Fibroblast of lung (primary cell): ENCODE measurements around the gene SLC37A2. TPM values are rescaled to one million over a fixed set of nuclear protein-coding genes. Genes with fewer than 3 reads are reported as not detected.
"Not testable (repeated sequence)": the region's sequence is repeated elsewhere in the genome, so short reads cannot be mapped to it uniquely, and the experiment has no call there.

Experiments
- DNase-seq, 2 donors: peaks; one replicate each; pipeline versions ENCODE4 v3.0.0 to v3.0.0-alpha.2; 2010; ENCODE audit warnings: low read depth in 2 of 2
- H2AFZ ChIP-seq: 2 replicates; pipeline ENCODE4 v1.5.1; 2012; ENCODE audit warnings: low read length, control low read depth, inconsistent platforms
- H3K27ac ChIP-seq: 2 replicates; pipeline ENCODE4 v1.5.1; 2011; ENCODE audit warnings: low read length, control low read depth; ENCODE audit not compliant: insufficient read depth
- H3K27me3 ChIP-seq: 2 replicates; pipeline ENCODE4 v1.5.1; 2011; ENCODE audit warnings: mild to moderate bottlenecking, low read length; ENCODE audit not compliant: control insufficient read depth, insufficient read depth
- H3K36me3 ChIP-seq: 2 replicates; pipeline ENCODE4 v1.5.1; 2011; ENCODE audit warnings: low read length; ENCODE audit not compliant: control insufficient read depth, insufficient read depth
- H3K4me1 ChIP-seq: 2 replicates; pipeline ENCODE4 v1.5.1; 2011; ENCODE audit warnings: low read length; ENCODE audit not compliant: control insufficient read depth, insufficient read depth; ENCODE audit errors: extremely low read depth
- H3K4me2 ChIP-seq: 2 replicates; pipeline ENCODE4 v1.5.1; 2011; ENCODE audit warnings: low read length, control low read depth; ENCODE audit not compliant: insufficient read depth; ENCODE audit errors: extremely low read depth
- H3K4me3 ChIP-seq, 4 experiments: fragments of 200-600 bp in 1 of 4; sonication (generic) in 1 of 4; replicated peaks in 1 of 4; 2 replicates each; pipeline ENCODE4 v1.5.1; 2011 to 2016; ENCODE audit warnings: low read length in 4 of 4, low read depth in 3 of 4, mild to moderate bottlenecking in 3 of 4, control low read depth in 2 of 4, inconsistent platforms in 1 of 4, mixed read lengths in 1 of 4; ENCODE audit not compliant: insufficient read depth in 1 of 4; ENCODE audit errors: control extremely low read depth in 1 of 4
- H3K79me2 ChIP-seq: 2 replicates; pipeline ENCODE4 v1.5.1; 2012; ENCODE audit warnings: mild to moderate bottlenecking, low read length, inconsistent platforms; ENCODE audit not compliant: control insufficient read depth, insufficient read depth
- H3K9ac ChIP-seq: 2 replicates; pipeline ENCODE4 v1.5.1; 2011; ENCODE audit warnings: mild to moderate bottlenecking, low read length, control low read depth; ENCODE audit not compliant: insufficient read depth
- H3K9me3 ChIP-seq: 2 replicates; pipeline ENCODE4 v1.5.1; 2012; ENCODE audit warnings: low read depth, low read length; ENCODE audit not compliant: control insufficient read depth, insufficient read depth
- H4K20me1 ChIP-seq: 2 replicates; pipeline ENCODE4 v1.5.1; 2011; ENCODE audit warnings: low read length; ENCODE audit not compliant: control insufficient read depth, insufficient read depth; ENCODE audit errors: extremely low read depth
- CTCF ChIP-seq, 2 donors: IDR thresholded peaks in 1 of 2; conservative IDR thresholded peaks in 1 of 2; 1 replicate in 1 of 2; 2 replicates in 1 of 2; pipeline ENCODE4 v1.5.1; 2011 to 2012; ENCODE audit warnings: low read length in 2 of 2, control low read depth in 1 of 2, inconsistent platforms in 1 of 2, low read depth in 1 of 2, mild to moderate bottlenecking in 1 of 2
- EZH2 ChIP-seq: IDR thresholded peaks from 2 replicates; pipeline ENCODE4 v1.5.1; 2012; ENCODE audit warnings: low read length, control low read depth, mild to moderate bottlenecking; ENCODE audit errors: missing control alignments
- polyA plus RNA-seq, 2 donors: library from polyadenylated mRNA; depleted of rRNA in 1 of 2; stranded (reverse) in 1 of 2; unstranded in 1 of 2; fragments of >200 nt; gene quantifications; 2 replicates each; pipeline ENCODE4 v1.2.1, GENCODE V29; 2011 to 2012; ENCODE audit warnings: missing spikeins in 1 of 2
- total RNA-seq: library from RNA; depleted of rRNA; stranded (reverse); fragments of >200 nt; gene quantifications from 2 replicates; pipeline ENCODE4 v1.2.1, GENCODE V29; 2014

The SLC37A2 gene
- total and polyA plus RNA-seq, 2 donors (not counting 1 experiment from before 2014, with no cell fraction given) = 0.36 to 0.83 TPM

DNA sequence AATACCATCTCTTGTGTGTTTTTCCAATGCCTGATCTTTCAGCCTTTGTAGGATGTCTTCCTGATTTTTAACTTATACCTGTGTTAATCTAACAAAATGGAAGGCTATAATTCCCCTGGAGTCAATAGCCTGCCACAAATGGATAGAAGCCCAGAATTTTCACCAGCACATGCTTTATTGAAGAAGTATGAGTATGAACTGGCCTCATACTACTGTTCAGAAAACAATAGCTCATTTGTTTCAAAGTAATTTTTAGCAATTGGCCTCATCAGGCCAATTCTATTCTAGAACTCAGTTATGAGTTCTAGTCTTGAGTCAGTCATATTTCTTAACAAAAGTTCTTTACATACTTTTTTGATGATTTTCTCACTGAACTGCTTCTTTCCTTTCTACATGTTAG, 40.6 kb upstream of the SLC37A2 start:
- Histone ChIP-seq H2AFZ (no peak overlapping the region), H3K9ac (no peak overlapping the region), H3K4me1 (no peaks in the 10 kb centered on the region), H3K9me3 (no peaks in the 10 kb centered on the region), H4K20me1 (no peaks in the 10 kb centered on the region), H3K4me3 (no peak overlapping the region), H3K27ac (no peak overlapping the region), H3K4me2 (no peak overlapping the region), H3K36me3 (no peaks in the 10 kb centered on the region), H3K79me2 (no peaks in the 10 kb centered on the region), H3K27me3 (no peaks in the 10 kb centered on the region)
- peak in 1 of 2 donors; percentile 2 for DNase-seq
- TF ChIP-seq EZH2 = no peak
- no peak for TF ChIP-seq CTCF (conservative IDR thresholded peaks at IDR 0.05 in 1 of 2, IDR thresholded peaks at IDR 0.05 in 1 of 2; ENCODE audit: low read depth in 1 of 2, low read length in 2 of 2)

- no peak overlapping the region for H3K9ac ChIP-seq
- no peaks in the 10 kb centered on the region for H3K4me1 ChIP-seq
- H3K79me2 ChIP-seq = no peaks in the 10 kb centered on the region
- no peak overlapping the region for H3K4me3 ChIP-seq
- no peaks in the 10 kb centered on the region for H3K36me3 ChIP-seq
- H3K27me3 ChIP-seq = no peaks in the 10 kb centered on the region
- no peaks in the 10 kb centered on the region for H3K9me3 ChIP-seq
- no peak overlapping the region for H2AFZ ChIP-seq
- no peak overlapping the region for H3K27ac ChIP-seq
- TF ChIP-seq CTCF (conservative IDR thresholded peaks at IDR 0.05 in 1 of 2, IDR thresholded peaks at IDR 0.05 in 1 of 2; ENCODE audit: low read depth in 1 of 2, low read length in 2 of 2) (no peak), EZH2 (no peak)
- H3K4me2 ChIP-seq = no peak overlapping the region
- H4K20me1 ChIP-seq = no peaks in the 10 kb centered on the region
- DNase-seq = no peak
Measured at GRCh38 chr11:125025968-125026367, 37.1 kb upstream of the SLC37A2 start.

GRCh38 chr11:125029431-125029830, 33.7 kb upstream of the SLC37A2 start:
- H3K27ac ChIP-seq, H3K4me1 ChIP-seq, H3K4me3 ChIP-seq, H4K20me1 ChIP-seq, H3K27me3 ChIP-seq, H3K4me2 ChIP-seq, H2AFZ ChIP-seq, H3K9me3 ChIP-seq, H3K9ac ChIP-seq, DNase-seq, H3K36me3 ChIP-seq, H3K79me2 ChIP-seq: not testable (repeated sequence)
